Loucy (cell line): ENCODE data around the gene KCNJ1.

Source experiments
- H2AFZ ChIP-seq: fragments of 200-600 bp; sonication (generic); 2 replicates; pipeline ENCODE4 v1.6.0; 2016; ENCODE audit warnings: antibody characterized with exemption, mild to moderate bottlenecking, low read length, moderate library complexity
- H3F3A ChIP-seq: fragments of 200-600 bp; 2 replicates; pipeline ENCODE4 v1.6.0; 2016; ENCODE audit warnings: antibody characterized with exemption, low read depth, mild to moderate bottlenecking
- H3K27me3 ChIP-seq: fragments of 200-600 bp; sonication (generic); 2 replicates; pipeline ENCODE4 v1.6.1; 2014; ENCODE audit warnings: low read length, mild to moderate bottlenecking; ENCODE audit not compliant: insufficient read depth, poor library complexity, severe bottlenecking
- H3K36me3 ChIP-seq: fragments of 200-600 bp; sonication (generic); 2 replicates; pipeline ENCODE4 v1.6.1; 2016; ENCODE audit warnings: low read length; ENCODE audit not compliant: insufficient read depth
- H3K4me1 ChIP-seq: fragments of 200-600 bp; sonication (generic); 2 replicates; pipeline ENCODE4 v1.5.1; 2014; ENCODE audit warnings: low read length, mild to moderate bottlenecking; ENCODE audit not compliant: insufficient read depth, poor library complexity, severe bottlenecking
- H3K4me2 ChIP-seq: fragments of 200-600 bp; sonication (generic); 2 replicates; pipeline ENCODE4 v1.6.0; 2014; ENCODE audit warnings: antibody characterized with exemption, low read length, low read depth, mild to moderate bottlenecking; ENCODE audit not compliant: poor library complexity, severe bottlenecking
- H3K4me3 ChIP-seq: fragments of 200-600 bp; sonication (generic); 2 replicates; pipeline ENCODE4 v1.5.1; 2014; ENCODE audit warnings: low read length, mild to moderate bottlenecking, mixed read lengths; ENCODE audit not compliant: poor library complexity, severe bottlenecking
- H3K79me2 ChIP-seq: fragments of 200-600 bp; sonication (generic); 2 replicates; pipeline ENCODE4 v1.6.1; 2014; ENCODE audit warnings: low read length; ENCODE audit not compliant: insufficient read depth
- H3K9ac ChIP-seq: fragments of 200-600 bp; sonication (generic); 2 replicates; pipeline ENCODE4 v1.6.0; 2014; ENCODE audit warnings: mild to moderate bottlenecking, low read depth, low read length, moderate library complexity; ENCODE audit not compliant: poor library complexity, severe bottlenecking
- H3K9me2 ChIP-seq: fragments of 200-600 bp; sonication (generic); replicated peaks from 2 replicates; pipeline ENCODE4 v1.6.1; 2016; ENCODE audit warnings: low read depth, low read length, mixed read lengths
- H3K9me3 ChIP-seq: fragments of 200-600 bp; sonication (generic); 2 replicates; pipeline ENCODE4 v1.6.1; 2014; ENCODE audit warnings: mild to moderate bottlenecking, antibody characterized with exemption, low read length, low read depth; ENCODE audit not compliant: insufficient read depth
- H4K20me1 ChIP-seq: fragments of 200-600 bp; sonication (generic); 2 replicates; pipeline ENCODE4 v1.6.0; 2014; ENCODE audit warnings: antibody characterized with exemption, low read length, mild to moderate bottlenecking; ENCODE audit not compliant: insufficient read depth, poor library complexity, severe bottlenecking
- CTCF ChIP-seq: fragments of 200-600 bp; sonication (generic); conservative IDR thresholded peaks from 2 replicates; pipeline ENCODE4 v1.5.1; 2014; ENCODE audit warnings: mild to moderate bottlenecking, antibody characterized with exemption, low read length
- EZH2phosphoT487 ChIP-seq: fragments of 200-600 bp; IDR thresholded peaks from 2 replicates; pipeline ENCODE4 v1.6.1; 2018; ENCODE audit warnings: antibody characterized with exemption, mild to moderate bottlenecking, moderate library complexity, borderline replicate concordance

The KCNJ1 gene

GRCh38 chr11:128878455-128878854 is 11.4 kb upstream of the KCNJ1 start:
- H3K4me3 ChIP-seq: no peak overlapping the region
- TF ChIP-seq EZH2phosphoT487 (no peak), CTCF (no peak)
- no peaks in the 10 kb centered on the region for H3K27me3 ChIP-seq
- no peaks in the 10 kb centered on the region for H3K36me3 ChIP-seq
- no peaks in the 10 kb centered on the region for H3K4me1 ChIP-seq
- H3K9me2 ChIP-seq: no peaks in the 10 kb centered on the region
- no peaks in the 10 kb centered on the region for H3K9me3 ChIP-seq
- H3K9ac ChIP-seq: no peak overlapping the region
- H3K4me2 ChIP-seq: no peak overlapping the region
- no peaks in the 10 kb centered on the region for H3F3A ChIP-seq
- no peak overlapping the region for H2AFZ ChIP-seq
- no peaks in the 10 kb centered on the region for H4K20me1 ChIP-seq
- H3K79me2 ChIP-seq: no peaks in the 10 kb centered on the region

DNA sequence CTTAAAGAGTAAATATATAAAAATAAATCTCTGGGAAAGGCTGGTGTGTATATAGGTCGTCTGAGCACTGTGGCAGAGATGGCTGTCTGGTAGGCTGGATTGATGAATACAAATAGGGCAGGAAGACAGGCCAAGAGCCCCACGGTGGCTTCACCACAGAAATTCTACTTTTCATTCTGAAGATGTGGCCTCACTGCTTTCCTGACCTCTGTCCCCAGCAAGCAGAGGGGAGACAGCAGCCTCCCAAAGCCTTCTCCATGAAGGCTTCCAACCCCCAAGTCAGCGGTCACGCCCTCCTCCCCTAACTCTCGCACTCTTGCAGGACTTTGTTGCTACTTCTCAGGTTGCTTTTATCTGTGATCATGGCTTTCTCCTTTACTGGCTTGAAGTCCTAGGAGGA is 10.6 kb upstream of the KCNJ1 start:
- no peaks in the 10 kb centered on the region for H3K4me1 ChIP-seq
- H3K4me2 ChIP-seq: no peak overlapping the region
- H4K20me1 ChIP-seq: no peaks in the 10 kb centered on the region
- H2AFZ ChIP-seq: no peak overlapping the region
- no peaks in the 10 kb centered on the region for H3K36me3 ChIP-seq
- no peak overlapping the region for H3K4me3 ChIP-seq
- no peaks in the 10 kb centered on the region for H3K9me2 ChIP-seq
- H3K9ac ChIP-seq: no peak overlapping the region
- H3K79me2 ChIP-seq: no peaks in the 10 kb centered on the region
- H3K27me3 ChIP-seq: no peaks in the 10 kb centered on the region
- no peaks in the 10 kb centered on the region for H3F3A ChIP-seq
- no peak for TF ChIP-seq EZH2phosphoT487
- no peak for TF ChIP-seq CTCF
- no peaks in the 10 kb centered on the region for H3K9me3 ChIP-seq

DNA sequence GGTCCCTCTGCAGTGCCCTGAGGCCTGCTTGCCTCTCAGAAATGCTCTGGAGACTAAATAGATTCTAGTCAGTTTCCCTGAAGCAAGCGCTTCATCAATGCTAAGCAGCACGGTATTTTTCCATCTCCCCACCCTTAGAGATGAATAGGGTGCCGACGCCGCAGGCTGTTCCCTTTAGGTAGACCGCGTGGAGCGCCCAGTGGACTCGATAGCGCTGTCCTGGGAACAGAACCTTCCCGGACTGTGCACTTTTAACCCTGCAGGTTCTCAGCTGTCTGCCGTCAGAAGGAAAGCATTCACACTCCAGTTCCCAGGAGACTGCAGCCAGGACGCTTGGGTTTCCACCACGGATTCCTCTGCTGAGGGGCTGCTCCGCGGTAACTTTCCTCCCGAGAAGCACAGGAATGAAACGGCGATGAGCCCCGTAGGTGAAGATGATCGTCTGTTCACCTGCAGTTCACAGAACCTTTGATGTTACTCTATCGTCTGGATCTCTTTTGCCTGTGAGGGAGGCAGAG is 9.1 kb upstream of the KCNJ1 start:
- no peaks in the 10 kb centered on the region for H3K4me1 ChIP-seq
- H3K4me3 ChIP-seq: no peak overlapping the region
- no peaks in the 10 kb centered on the region for H3K36me3 ChIP-seq
- H3K27me3 ChIP-seq: no peaks in the 10 kb centered on the region
- no peaks in the 10 kb centered on the region for H3K9me2 ChIP-seq
- no peaks in the 10 kb centered on the region for H3K79me2 ChIP-seq
- TF ChIP-seq EZH2phosphoT487 (no peak), CTCF (no peak)
- no peak overlapping the region for H3K9ac ChIP-seq
- H4K20me1 ChIP-seq: no peaks in the 10 kb centered on the region
- H2AFZ ChIP-seq: no peak overlapping the region
- H3K9me3 ChIP-seq: no peaks in the 10 kb centered on the region
- H3K4me2 ChIP-seq: no peak overlapping the region
- H3F3A ChIP-seq: no peaks in the 10 kb centered on the region
